Liver (tissue), 9 donors: ENCODE measurements around the gene UTP4. TPM values are rescaled to one million over a fixed set of nuclear protein-coding genes. Genes with fewer than 3 reads are reported as not detected.

Experiments
- DNase-seq: peaks from one replicate; pipeline ENCODE4 v3.0.0-alpha.2; 2017; ENCODE audit warnings: low spot score
- H3K27ac ChIP-seq, 2 donors: one replicate each; pipeline ENCODE4 v1.7.0; 2013; ENCODE audit warnings: inconsistent platforms in 2 of 2, low read length in 2 of 2, control low read depth in 1 of 2, low read depth in 1 of 2, mild to moderate bottlenecking in 1 of 2
- H3K27me3 ChIP-seq, 4 donors: one replicate each; pipeline versions ENCODE4 v1.6.1 to v1.7.0; 2013; ENCODE audit warnings: low read length in 3 of 4, inconsistent platforms in 1 of 4, mild to moderate bottlenecking in 1 of 4, moderate library complexity in 1 of 4; ENCODE audit not compliant: control insufficient read depth in 4 of 4, insufficient read depth in 4 of 4
- H3K36me3 ChIP-seq, 4 donors: one replicate each; pipeline versions ENCODE4 v1.6.1 to v1.7.0; 2013; ENCODE audit warnings: low read length in 3 of 4, mild to moderate bottlenecking in 3 of 4, low read depth in 1 of 4, moderate library complexity in 1 of 4; ENCODE audit not compliant: control insufficient read depth in 4 of 4, insufficient read depth in 3 of 4
- H3K4me1 ChIP-seq, 4 donors: one replicate each; pipeline versions ENCODE4 v1.6.1 to v1.7.0; 2013; ENCODE audit warnings: low read length in 3 of 4, mild to moderate bottlenecking in 3 of 4, moderate library complexity in 1 of 4; ENCODE audit not compliant: control insufficient read depth in 4 of 4, insufficient read depth in 4 of 4
- H3K4me3 ChIP-seq, 3 donors: one replicate each; pipeline versions ENCODE4 v1.6.1 to v1.7.0; 2013; ENCODE audit warnings: low read length in 3 of 3, control low read depth in 1 of 3, low read depth in 1 of 3, mild to moderate bottlenecking in 1 of 3
- H3K9ac ChIP-seq, 2 donors: one replicate each; pipeline ENCODE4 v1.7.0; 2013; ENCODE audit warnings: low read length in 2 of 2, mild to moderate bottlenecking in 2 of 2, moderate library complexity in 2 of 2, control low read depth in 1 of 2, low read depth in 1 of 2
- H3K9me3 ChIP-seq, 4 donors: one replicate each; pipeline versions ENCODE4 v1.6.1 to v1.7.0; 2013; ENCODE audit warnings: low read length in 3 of 4; ENCODE audit not compliant: control insufficient read depth in 4 of 4
- ATF3 ChIP-seq: IDR thresholded peaks from 2 replicates; pipeline ENCODE4 v1.6.1; 2016; ENCODE audit warnings: antibody characterized with exemption
- CTCF ChIP-seq: fragments of 150-350 bp; IDR thresholded peaks from 2 replicates; pipeline ENCODE4 v1.5.1; 2017; ENCODE audit warnings: improper control_type of control experiment, low read depth, low read length; ENCODE audit not compliant: missing input control
- FOXA1 ChIP-seq: IDR thresholded peaks from 2 replicates; pipeline ENCODE4 v1.6.1; 2016; ENCODE audit warnings: antibody characterized with exemption
- HNF4G ChIP-seq: IDR thresholded peaks from 2 replicates; pipeline ENCODE4 v1.6.1; 2016; ENCODE audit warnings: antibody characterized with exemption
- JUND ChIP-seq, 2 donors: IDR thresholded peaks; 2 replicates each; pipeline ENCODE4 v1.6.1; 2016; ENCODE audit warnings: antibody characterized with exemption in 2 of 2
- NR2F2 ChIP-seq: IDR thresholded peaks from 2 replicates; pipeline ENCODE4 v1.6.1; 2016; ENCODE audit warnings: antibody characterized with exemption
- RAD21 ChIP-seq, 2 donors: IDR thresholded peaks; 2 replicates each; pipeline ENCODE4 v1.6.1; 2016; ENCODE audit warnings: antibody characterized with exemption in 2 of 2, mild to moderate bottlenecking in 2 of 2
- REST ChIP-seq: IDR thresholded peaks from 2 replicates; pipeline ENCODE4 v1.6.1; 2016; ENCODE audit warnings: antibody characterized with exemption, mild to moderate bottlenecking
- RXRA ChIP-seq, 2 donors: IDR thresholded peaks; 2 replicates each; pipeline ENCODE4 v1.6.1; 2017 to 2018; ENCODE audit warnings: antibody characterized with exemption in 2 of 2, mild to moderate bottlenecking in 1 of 2
- TAF1 ChIP-seq: conservative IDR thresholded peaks from 2 replicates; pipeline ENCODE4 v1.6.1; 2016; ENCODE audit warnings: antibody characterized with exemption, mild to moderate bottlenecking
- ZBTB33 ChIP-seq: IDR thresholded peaks from 2 replicates; pipeline ENCODE4 v1.6.1; 2016; ENCODE audit warnings: antibody characterized with exemption
- WGBS: extraction: QIAGEN DNeasy Blood & Tissue Kit; methylation state at CpG from one replicate; pipeline ENCODE4 v1.1.7; 2013; 5-methylcytosine and 5-hydroxymethylcytosine counted together
- polyA plus RNA-seq, 2 donors: library from polyadenylated mRNA; stranded (reverse) in 1 of 2; unstranded in 1 of 2; fragments of 200-250 nt in 1 of 2; fragments of >200 nt in 1 of 2; fragmentation: Nextera tagmentation in 1 of 2; extraction: Ambion mirVana in 1 of 2; gene quantifications; one replicate each; pipeline versions ENCODE4 v1.2.1 to v1.2.3, GENCODE V29; 2013 to 2015
- total RNA-seq, 2 donors: library from RNA; depleted of rRNA; stranded (reverse); fragments of >200 nt; gene quantifications; one replicate each; pipeline ENCODE4 v1.2.3, GENCODE V29; 2014
- donor health status: healthy.
- donor health status: healthy.
- donor health status: healthy.
- donor health status: healthy.
- donor health status: healthy.

UTP4 gene
- total and polyA plus RNA-seq, 4 donors = 11.3 to 13.8 (median 12.4) TPM

- H3K36me3 ChIP-seq = no peaks in the 10 kb centered on the region
- H3K9ac ChIP-seq = no peak overlapping the region
- H3K4me3 ChIP-seq = no peak overlapping the region
- no peaks in the 10 kb centered on the region for H3K9me3 ChIP-seq
- no peak overlapping the region for H3K27ac ChIP-seq
- no peak for TF ChIP-seq TAF1
- TF ChIP-seq JUND (IDR thresholded peaks at IDR 0.05) = no peak
- no peak for TF ChIP-seq CTCF
- TF ChIP-seq HNF4G = no peak
- no peak for TF ChIP-seq REST
- peak in 1 of 2 donors; percentile 17 for TF ChIP-seq RXRA (IDR thresholded peaks at IDR 0.05)
- TF ChIP-seq RAD21 (IDR thresholded peaks at IDR 0.05) = no peak
- TF ChIP-seq NR2F2 = no peak
- no peaks in the 10 kb centered on the region for H3K27me3 ChIP-seq
- peaks cover 0 to 5% (median 3%) of the 10 kb centered on the region in 4 donors for H3K4me1 ChIP-seq
- DNase-seq = no peak
Measured at GRCh38 chr16:69194488-69194887, 62.0 kb downstream of the UTP4 start.

DNA sequence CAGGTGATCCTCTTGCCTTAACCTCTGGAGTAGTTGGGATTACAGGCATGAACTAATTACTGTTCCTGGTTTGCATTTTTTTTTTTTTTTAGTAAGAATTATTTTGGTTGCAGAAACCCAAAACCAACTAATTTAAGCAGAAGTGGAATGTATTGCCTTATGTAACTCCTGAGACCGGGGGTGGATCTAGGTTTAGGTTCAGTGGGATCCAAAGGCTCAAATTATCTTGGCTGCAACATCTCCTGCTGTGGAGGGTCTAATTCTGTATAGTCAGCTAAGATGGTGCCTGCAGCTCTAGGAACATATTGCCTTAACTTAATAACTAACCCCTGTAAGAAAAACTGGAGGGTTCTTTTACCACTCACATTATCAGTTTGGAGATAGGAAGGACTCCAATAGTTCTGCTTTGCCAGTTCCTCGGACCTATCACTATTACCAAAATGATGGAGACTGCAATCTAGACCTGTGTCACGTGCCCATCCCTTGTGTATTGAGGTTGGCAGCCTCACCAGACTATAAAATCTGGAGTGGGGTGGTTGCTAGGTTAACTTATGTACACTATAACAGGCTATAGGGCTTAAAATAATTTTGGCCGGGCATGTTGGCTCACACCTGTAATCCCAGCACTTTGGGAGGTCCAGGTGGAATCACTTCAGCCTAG lies 63.0 kb downstream of the UTP4 start:
- no peak for TF ChIP-seq CTCF
- H3K9me3 ChIP-seq = no peaks in the 10 kb centered on the region
- WGBS = 89% methylated on average over 4 of the region's 4 CpGs
- H3K9ac ChIP-seq = no peak overlapping the region
- H3K27me3 ChIP-seq = no peaks in the 10 kb centered on the region
- no peak overlapping the region for H3K27ac ChIP-seq
- no peak overlapping the region for H3K4me3 ChIP-seq
- DNase-seq = no peak
- H3K4me1 ChIP-seq = peaks cover 0 to 5% (median 3%) of the 10 kb centered on the region in 4 donors
- no peaks in the 10 kb centered on the region for H3K36me3 ChIP-seq

DNA sequence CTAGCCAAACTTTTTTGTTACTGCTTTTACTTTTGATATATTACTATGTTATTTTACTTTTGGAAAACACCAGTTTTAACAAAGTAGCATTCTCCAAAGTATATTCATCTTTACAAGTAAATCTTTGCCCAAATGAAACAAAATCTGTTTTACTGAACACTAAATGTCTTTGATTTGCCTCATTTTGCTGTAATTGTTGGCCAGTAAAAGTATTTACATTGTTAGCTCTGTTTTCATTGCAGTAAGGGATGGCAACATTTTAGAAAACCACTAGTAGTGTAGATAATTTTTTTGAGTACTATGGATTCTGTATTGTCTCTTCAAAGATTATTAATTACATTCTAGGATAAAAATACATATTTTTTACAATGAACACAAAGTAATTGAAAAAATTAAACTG lies 65.1 kb downstream of the UTP4 start:
- H3K9ac ChIP-seq = no peak overlapping the region
- no peak overlapping the region for H3K27ac ChIP-seq
- DNase-seq = no peak
- no peaks in the 10 kb centered on the region for H3K36me3 ChIP-seq
- H3K4me3 ChIP-seq = no peak overlapping the region
- H3K27me3 ChIP-seq = no peaks in the 10 kb centered on the region
- no peaks in the 10 kb centered on the region for H3K9me3 ChIP-seq
- H3K4me1 ChIP-seq = peaks cover 0 to 5% (median 3%) of the 10 kb centered on the region in 4 donors
- TF ChIP-seq ATF3 (no peak), ZBTB33 (no peak), FOXA1 (no peak), RAD21 (IDR thresholded peaks at IDR 0.05) (no peak), REST (no peak)
